C4-2B (cell line): ENCODE results near the gene TESK2.

ENCODE experiments used
- CTCF ChIP-seq: fragments of 450-650 bp; conservative IDR thresholded peaks from 2 replicates; pipeline ENCODE4 v1.5.1; 2017; ENCODE audit warnings: mild to moderate bottlenecking
- ZFX ChIP-seq: fragments of 450-650 bp; IDR thresholded peaks from 2 replicates; pipeline ENCODE4 v1.6.1; 2017

DNA sequence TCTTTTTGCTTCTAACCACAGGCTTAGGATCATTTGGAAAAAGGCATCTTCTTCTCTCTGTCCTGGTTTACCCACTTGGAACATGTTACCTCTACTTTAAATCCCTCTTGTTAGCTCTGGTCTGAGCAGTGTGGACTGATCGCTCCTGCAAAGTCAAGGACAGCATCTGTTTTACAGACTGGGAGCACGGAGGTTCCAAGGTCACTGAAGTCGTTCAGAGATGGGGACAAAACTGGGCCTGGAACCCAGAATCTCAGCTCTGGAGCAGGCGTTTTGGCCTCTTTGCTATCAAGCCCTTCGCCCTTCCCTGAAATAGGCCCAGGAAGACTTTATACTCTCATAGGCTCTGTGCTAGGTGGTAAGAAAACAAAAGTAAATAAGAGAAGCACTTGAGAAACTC is 139.5 kb downstream of the TESK2 start:
- TF ChIP-seq CTCF = no peak
- TF ChIP-seq ZFX = no peak
